ENCODE measurements around the gene SLC25A25.

The SLC25A25 gene

DNA sequence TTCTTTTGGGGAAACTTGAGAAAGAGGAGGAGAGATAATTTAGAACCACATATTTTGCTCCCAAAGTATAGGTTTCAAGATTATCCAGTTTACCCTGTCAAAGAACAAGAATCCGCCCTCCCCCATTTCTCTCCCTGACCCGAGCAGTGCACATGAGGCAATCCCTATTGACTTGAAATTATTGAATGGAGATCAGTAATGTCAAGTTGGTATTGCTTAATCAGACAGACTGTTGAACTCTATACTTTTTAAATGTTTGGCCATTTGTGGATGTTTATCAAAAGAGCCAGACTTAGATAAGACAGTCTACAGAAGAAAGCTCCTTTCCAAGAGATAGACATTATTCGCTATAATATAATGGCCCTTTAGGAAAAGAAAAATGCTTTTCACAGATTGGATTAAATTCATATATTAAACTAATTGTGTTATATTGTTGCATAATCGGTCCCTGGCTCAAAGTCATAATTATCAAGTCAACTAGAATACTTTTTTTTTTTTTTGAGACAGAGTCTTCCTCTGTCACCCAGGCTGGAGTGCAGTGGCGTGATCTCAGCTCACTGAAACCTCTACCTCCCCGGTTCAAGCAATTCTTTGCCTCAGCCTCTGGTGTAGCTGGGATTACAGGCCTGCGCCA lies 5.3 kb downstream of the SLC25A25 start:
- DNase-seq, result no peak

DNA sequence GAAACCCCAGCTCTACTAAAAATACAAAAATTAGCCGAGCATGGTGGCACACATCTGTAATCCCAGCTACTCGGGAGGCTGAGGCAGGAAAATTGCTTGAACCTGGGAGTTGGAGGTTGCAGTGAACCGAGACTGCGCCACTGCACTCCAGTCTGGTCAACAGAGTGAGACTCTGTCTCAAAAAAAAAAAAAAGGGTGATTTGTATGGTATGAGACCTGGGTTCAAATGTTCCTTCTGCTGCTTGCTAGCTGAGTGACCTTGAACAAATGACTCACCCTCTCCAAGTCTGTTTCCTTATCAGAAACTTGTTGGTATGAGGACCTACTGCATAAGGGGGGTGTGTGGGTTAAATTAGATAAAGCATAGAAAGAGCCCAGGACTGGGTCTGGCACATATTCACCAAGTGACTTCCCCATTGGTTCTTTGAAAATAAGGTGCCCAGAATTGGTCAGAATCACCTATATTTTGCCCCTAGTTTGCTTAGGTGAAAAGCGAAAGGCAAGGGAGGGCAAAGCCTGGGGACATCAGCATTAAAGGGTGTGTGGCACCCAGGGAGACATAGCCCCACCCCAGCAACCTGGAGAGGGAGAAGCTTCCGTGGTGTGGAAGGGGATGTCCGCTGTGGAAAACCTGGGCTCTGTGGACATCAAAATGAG lies 9.9 kb downstream of the SLC25A25 start:
- no peak for DNase-seq

DNA sequence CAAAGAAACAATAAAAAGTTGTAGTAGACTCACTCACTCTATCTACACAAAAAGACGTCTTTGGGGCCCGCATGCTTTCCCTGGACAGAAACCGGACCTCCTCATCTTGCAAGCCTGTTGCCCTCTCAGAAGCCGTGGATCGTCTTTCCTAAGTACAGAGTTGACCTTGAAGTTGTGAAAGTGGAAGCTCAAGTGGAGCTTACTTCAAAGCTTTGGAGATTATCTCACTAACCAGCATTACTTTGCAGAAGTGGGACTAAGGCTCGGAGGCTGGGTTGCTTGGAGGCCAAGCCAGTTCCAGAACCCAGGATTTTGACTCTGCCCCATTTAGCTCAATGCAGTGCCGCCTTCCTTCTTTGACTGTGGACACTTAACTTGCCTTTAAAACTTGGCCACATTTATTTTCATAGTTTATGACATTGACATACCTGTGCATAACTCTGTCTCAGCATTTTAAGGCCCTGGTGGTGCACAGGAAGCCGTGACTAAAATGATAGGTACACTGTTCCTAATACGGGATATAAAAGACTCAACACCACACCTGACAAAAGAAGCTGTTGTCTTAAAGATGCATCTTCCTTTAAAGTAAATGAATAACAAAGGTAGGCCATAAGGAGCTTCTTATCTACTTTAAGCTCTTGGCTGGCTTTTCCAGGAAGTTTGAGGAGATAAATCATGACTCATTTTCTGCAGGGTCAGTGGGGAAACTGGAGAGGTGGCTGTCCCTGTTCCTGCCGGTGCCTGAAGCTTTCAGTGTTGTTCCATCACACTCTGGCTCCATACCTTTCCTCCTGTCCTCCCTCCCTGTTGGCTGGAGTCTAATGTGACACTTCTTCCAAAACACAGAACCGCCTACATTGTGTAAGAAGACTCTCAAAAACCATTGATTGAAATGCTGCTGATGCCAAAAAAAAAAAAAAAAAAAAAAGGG lies 10.7 kb downstream of the SLC25A25 start:
- DNase-seq, result no peak

DNA sequence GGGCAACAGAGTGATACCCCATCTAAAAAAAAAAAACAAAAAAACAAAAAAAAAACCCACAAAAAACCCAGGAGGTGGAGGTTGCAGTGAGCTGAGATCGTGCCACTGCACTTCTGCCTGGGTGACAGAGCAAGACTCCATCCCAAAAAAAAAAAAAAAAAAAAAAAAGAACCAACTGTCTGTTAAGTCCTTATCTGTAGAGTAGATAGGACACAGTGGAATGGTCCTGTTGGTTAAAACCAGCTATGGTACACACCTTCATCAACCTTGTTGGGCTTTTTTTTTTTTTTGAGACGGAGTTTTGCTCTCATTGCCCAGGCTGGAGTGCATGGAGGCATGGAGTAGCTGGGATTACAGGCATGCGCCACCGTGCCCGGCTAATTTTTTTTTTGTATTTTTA lies 12.2 kb downstream of the SLC25A25 start:
- DNase-seq, result no peak

DNA sequence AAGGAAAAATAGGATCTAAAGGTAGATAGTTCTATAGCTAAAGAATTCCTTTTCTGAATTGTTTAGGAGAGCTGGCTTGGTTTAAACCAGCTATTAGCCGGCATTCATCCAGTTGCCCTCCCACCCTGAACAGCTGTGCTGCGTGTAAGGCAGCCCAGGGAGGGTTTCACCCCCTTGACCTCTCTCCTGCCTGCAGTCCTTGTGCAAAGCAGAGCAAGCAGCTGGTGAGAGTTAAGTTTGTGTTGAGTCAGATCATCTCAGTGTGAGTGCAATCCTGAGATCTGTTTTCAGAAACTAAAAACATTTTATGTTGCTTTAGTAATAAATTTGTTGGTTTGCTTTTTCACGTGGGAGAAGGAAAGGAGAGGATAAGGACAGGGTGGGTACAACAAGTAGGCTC lies 13.0 kb downstream of the SLC25A25 start:
- no peak for DNase-seq

DNA sequence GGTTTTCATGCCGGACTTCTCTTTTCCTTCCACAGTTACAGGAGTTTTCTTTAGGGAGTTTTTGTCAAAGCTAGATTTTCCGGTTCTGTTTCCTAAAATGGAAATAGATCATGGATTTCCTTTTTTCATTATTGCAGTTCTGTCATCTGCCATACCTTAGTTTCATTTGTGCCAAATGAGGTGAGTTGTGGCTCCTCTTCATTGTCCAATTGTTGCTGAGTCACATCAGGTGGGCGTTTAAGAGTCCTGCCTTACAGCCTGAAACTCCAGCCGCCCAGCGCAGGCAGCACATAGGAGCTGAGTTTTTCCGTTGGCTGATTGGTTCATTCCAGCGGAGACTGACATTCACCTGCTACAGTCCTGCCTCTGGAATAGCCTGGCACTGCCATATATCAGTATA lies 14.1 kb downstream of the SLC25A25 start:
- DNase-seq, result no peak

DNA sequence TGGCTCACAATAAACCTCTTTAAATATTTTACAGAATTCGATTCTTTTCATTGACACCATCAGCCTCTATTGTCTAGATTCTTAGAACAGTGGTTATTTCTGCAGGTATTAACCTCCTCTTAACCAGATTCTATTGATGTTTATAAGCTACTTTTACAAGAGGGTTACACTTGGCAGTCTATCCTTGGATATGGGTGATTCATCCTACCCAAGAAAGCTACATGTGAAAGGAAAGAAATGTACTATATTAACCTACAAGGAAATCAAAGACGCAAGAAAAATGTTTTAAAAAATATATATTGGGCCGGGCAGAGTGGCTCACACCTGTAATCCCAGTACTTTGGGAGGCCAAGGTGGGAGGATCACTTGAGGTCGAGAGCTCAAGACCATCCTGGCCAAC lies 16.7 kb downstream of the SLC25A25 start:
- DNase-seq, result no peak

DNA sequence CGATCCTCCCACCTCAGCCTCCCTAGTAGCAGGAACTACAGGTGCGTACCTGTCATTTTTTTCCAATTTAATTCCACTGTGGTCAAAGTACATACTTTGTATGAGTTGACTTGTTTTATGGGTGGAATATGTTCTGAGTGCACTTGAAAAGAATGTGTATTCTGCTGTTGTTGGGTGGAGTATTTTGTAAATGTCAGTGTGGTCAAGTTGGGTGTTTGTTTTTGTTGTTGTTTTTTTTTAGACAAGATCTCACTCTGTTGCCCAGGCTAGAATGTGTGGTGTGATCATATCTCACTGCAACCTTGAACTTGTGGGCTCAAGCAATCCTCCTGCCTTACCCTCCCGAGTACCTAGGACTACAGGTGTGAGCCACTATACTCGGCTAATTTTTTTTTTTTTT lies 17.9 kb downstream of the SLC25A25 start:
- DNase-seq, result no peak

DNA sequence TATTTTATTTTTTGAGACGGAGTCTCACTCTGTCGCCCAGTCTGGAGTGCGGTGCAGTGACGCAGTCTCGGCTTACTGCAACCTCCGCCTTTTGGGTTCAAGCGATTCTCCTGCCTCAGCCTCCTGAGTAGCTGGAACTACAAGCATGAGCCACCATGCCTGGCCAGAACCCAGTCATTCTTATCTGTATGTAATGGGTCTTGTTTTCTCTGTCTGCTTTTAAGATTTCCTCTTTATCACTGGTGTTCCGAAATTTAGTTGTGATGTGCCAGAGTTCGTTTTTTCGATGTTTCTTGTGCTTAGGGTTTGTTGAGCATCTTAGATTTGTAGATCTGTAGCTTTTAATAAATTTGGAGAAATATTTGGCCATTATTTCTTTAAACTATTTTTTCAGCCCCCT lies 19.2 kb downstream of the SLC25A25 start:
- no peak for DNase-seq

DNA sequence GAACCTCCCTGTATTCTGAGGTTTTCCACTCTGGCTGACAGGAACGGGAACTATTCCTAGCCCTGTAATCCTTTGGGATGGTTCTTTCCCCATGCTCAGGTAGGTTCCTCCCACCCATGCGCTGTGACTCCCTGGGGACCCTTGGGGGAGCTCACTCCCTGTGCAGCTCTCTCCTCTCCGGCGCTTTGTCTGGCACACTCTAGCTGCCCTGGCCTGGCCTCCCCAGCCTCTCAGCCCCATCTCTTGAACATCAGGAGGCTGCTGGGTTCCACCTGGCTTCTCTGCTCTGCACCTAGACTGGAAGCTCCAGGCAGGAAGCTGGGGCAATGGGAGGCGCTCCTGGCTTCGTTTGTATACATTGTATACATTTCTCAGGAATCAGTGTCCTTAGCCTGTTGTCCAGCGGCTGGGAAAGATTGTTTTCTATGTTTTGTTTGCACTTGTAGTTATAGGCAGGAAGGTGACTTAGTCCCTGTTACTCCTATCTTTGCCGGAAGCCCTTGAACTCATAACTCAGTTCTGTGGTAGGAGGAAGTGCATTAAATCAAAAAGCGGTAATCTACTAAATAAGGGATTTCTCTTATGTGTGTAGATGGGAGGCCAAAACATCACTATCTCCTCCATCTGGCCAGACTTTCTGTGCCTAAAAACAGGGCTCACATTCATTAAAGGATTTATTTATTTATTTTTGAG lies 20.4 kb downstream of the SLC25A25 start:
- no peak for DNase-seq

DNA sequence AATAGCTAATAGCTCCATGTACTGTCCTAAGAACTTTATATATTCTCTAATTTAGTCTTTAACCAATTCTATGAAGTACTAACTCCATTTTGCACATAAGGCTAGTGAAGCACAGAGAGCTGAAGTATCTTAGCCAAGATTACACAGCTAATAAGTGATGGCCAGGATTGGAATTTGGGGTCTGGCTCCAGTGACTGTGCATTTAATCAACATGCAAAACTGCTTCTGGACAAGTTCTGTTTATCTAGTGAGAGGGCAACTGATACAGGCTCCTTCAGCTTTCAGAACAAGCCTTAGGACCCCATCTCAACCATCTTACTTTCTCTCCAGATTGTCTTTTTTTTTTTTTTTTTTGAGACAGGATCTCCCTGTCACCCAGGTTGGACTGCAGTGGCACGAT lies 21.3 kb downstream of the SLC25A25 start:
- DNase-seq, result no peak

DNA sequence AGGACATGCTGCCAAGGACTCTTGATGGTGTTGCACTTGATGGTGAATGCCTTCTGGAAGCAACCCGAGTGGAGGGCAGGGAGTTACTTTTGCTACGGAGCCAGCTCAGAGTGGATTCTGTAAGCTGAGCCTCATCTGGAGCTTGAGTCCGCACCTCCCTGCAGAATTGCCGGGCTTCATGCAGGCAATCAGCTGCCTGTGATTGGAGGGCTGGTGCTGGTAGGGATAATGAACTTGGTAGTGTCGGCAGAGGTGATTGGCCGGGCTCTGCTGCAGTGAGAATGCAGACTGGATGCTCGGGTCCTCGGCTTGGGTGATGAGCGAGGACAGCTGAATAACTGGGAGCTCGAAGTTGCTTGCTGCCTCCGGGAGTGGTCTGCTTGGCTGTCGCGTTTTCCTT lies 23.1 kb downstream of the SLC25A25 start:
- no peak for DNase-seq

DNA sequence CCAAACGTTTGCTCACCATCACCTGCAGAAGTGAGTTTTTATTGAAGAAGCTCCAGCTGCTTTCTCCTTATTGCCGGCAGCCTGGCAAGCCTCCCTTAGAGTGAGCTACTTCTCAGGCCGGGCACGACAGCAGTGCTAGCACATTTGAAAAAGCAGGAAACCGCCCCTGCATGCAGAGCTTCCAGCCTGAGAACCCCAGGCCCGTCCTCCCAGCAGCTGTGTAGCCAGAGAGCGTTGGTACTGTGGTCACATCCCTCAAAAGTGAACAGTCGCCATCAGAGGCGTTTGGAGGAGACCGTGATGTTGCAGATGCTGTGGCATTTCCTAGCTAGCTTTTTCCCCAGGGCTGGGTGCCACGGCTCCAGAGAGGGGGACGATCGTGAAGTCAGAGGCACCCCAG lies 23.5 kb downstream of the SLC25A25 start:
- DNase-seq, result no peak

DNA sequence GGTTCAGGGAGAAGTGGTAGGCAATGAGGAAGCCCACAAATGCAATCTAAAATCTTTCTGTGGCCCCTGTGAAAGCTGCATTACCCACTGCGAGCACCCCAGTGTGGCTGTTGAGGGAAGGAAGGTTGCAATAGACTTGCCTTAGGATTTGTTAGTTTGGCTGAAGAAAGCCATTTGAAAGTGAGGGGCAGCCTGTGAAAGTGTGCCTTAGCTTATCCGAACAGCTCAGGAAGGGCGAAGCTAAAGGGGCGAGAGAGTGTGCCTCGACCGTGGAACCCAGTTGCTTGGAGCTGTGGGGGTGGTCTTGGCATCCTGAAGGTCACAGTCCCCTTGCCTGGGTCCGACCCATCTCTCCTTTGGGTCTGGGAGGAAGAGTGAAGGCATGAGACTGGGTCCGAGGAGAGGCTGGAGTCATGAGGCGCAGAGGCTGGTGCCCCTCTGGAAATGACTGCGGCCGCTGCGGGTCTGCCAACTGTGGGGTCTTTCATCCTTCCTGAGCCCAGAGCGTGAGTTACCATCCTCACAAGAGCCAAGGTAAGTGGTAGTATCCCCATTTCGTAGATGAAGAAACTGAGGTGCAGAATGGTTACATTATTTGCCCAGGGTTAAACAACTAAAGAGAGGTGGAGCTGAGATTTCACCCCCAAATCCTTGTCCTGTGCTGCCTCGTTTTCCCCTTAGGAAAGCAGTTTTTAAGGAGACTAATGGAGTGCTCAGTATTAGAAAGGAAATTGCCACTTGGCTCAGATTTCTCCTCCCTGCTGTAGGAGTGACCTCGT lies 24.4 kb downstream of the SLC25A25 start:
- no peak for DNase-seq

DNA sequence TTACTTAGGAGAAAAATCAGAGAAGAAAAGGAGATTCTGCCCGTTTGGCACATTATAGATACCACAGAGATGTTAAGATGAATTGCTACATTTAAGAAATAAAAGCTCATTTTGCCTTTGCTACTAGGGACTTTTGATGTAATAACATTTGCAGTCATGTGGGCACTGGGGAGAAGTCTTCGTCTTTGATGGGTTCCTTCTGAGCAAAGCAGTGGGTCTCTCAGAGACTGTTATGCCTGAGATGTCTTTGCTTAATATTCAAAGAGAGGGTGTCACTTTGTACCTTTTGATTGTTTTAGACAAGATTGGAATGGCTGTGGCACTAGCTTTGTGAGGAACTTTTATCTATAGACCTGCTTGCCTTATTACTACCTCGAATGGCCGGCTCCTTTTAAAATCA lies 25.0 kb downstream of the SLC25A25 start:
- no peak for DNase-seq

DNA sequence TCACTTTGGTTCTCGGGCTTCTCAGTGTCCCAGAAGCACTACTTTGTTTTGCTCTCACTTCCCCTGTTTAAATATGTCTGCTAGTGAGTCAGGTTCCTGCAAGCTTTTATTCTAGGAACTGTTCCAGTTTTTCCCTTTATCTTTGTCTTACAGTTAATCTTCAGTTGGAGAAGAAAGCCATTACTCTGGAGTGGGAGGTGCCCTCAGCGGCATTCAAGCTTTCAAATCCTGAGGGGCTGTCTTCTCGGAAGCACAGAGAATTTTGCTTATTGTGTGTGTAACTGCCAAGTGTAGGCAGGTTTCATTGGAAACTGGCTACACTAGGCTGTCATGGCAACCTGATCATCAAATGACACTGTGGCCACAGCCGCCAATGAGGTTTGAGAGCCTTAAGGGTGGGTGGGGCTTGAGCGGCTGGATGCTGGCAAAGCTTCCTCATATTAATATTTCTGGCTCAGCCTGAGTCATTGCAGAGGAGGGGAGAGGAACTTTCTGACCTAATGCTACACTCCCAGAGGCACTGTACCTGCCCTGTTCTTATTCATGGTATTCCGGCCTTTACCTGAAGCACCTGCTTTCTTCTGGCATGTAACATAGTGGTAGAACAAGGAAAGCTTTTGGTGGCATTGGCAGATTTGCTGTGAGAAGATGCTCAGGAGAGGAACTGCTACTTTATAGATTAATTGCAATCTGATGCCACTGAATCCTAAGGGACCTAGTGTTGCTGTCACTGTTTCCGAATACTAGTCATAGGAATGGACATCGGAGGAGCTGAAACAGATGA lies 26.3 kb downstream of the SLC25A25 start:
- peak; percentile 44 for DNase-seq

DNA sequence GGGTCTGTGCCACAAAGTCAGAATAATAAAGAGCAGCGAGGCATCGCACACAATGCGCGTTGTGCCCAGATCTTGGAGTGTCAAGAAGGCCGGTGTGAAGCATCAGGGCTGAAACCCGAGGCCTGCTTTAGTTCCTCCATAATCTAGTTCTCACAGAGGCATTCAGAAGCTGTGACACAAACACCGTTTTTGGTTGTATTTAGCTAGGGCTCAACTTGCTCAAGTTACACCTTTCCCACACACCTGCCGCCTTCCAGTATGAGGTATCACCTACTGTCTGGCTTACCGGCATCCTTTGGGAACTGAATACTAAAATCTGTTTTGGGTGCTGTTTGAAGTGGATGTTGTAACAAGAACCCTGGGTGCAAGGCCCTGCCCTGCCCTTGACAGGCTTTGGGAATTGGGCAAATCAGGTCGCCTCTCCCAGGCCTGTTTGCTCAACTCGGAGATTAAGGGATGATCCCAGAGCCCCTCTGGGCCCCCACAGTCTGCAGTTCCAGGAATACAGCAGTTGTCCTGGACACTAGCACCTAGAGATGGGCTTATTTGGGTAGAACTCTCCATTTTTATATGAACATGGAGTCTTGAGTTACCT lies 27.0 kb downstream of the SLC25A25 start:
- no peak for DNase-seq

DNA sequence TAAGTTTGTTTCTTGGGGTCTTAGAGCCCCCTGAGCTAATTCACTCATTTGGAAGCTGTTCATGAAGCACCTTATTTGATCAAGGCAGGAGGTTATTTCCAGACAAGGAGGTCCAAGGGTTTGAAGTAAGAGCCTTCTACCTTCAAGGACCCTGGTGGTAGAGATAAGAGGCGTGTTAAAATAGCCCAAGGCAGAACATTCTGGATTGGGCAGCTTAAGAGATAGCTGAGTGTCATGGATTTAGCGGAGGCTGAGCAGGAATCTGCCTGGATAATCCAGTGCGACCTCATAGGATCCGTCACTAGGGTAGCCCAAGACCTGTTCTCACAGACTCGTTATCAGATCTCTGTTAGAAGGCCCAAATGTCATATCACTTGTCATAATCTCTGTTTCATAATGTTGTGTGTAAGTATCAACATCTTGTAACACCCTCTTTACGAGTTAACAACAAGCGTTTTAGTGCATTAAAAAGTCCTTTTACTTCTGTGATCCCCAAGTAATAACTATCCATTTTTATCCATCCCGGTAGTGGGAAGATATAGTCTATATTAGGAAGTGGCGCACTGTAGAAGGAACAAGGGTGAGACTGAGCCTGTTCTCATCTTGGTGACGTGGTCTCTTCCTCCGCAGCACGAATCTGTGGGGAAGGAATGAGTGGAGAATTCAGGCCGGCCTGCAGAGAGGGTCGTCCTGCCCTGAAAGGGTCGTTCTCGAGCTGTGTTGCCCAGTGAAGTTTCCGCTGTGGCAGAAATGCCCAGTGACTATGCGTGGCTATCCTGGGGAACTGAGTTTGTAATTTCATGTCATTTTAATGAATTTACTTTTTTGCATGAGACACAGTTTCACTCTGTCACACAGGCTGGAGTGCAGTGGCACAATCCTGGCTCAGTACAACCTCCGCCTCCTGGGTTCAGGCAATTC lies 28.8 kb downstream of the SLC25A25 start:
- DNase-seq, result no peak

DNA sequence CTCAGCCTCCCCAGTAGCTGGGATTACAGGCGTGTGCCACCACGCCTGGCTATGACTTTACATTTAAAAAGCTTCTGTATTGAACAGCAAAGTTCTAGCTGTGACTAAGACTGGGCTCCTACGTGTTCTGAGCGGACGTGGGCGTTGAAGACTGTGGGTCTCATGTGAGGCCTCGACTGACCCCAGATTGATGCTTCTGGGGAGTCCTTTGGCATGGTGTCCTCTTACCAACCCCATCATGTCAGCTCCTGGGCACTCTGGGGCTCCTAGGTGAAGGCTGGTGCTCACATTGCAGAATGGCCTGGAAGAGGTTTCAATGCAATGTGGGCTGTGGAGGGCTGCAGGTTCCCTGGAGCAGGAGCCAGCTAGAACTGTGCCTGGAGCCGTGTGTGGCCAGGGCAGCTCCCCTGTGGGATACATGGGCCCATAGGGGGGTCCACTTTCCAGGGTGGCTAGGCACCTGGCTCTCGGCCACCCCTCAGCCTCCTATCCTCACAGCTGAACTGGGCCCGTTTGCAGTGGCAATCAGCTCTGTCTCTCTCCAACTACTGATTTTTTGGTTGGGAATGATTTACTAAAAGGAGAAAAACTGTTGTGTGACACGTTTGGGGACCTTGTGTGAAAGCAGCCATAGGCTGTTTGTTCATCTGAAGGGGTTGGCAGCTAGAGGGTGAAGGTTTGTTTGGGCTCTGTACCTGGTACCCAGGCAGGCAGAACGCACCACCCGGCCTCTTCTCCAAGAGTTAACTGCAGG lies 29.7 kb downstream of the SLC25A25 start:
- no peak for DNase-seq

All from T-helper 9 cell (primary cell).